ENCODE data around the gene ABCD3. TPM values are rescaled to one million over a fixed set of nuclear protein-coding genes. Genes with fewer than 3 reads are reported as not detected.

The ABCD3 gene
- total RNA-seq, 1 experiment from 2014 or later, result 93.4 TPM

- no peaks in the 10 kb centered on the region for H3K36me3 ChIP-seq (ENCODE audit: control insufficient read depth, insufficient read depth, low read length)
- ChIA-PET POLR2A (interaction anchor here (0.5 to 0.8 kb wide), 2 partner anchors 9 to 246 kb away, joined by 3 to 4 read pairs; partner anchors contain the start of gene F3), CTCF (no interaction called here)
- no TSS peak for BruUV-seq (replicated peaks)
- no peak overlapping the region for H3K4me3 ChIP-seq (ENCODE audit: low read depth, low read length)
- H3K27ac Mint-ChIP-seq (ENCODE audit: unreplicated experiment), result peak overlapping the region; percentile 70
- H3K9me3 ChIP-seq, result no peaks in the 10 kb centered on the region
- no peaks in the 10 kb centered on the region for H3K36me3 Mint-ChIP-seq (ENCODE audit: insufficient read depth, unreplicated experiment)
- H3K9me3 Mint-ChIP-seq (ENCODE audit: unreplicated experiment), result no peaks in the 10 kb centered on the region
- peaks cover 15% of the 10 kb centered on the region for H3K4me1 Mint-ChIP-seq (ENCODE audit: low read depth, unreplicated experiment)
- DNase-seq, result no peak
- TF ChIP-seq, protein P1, sequence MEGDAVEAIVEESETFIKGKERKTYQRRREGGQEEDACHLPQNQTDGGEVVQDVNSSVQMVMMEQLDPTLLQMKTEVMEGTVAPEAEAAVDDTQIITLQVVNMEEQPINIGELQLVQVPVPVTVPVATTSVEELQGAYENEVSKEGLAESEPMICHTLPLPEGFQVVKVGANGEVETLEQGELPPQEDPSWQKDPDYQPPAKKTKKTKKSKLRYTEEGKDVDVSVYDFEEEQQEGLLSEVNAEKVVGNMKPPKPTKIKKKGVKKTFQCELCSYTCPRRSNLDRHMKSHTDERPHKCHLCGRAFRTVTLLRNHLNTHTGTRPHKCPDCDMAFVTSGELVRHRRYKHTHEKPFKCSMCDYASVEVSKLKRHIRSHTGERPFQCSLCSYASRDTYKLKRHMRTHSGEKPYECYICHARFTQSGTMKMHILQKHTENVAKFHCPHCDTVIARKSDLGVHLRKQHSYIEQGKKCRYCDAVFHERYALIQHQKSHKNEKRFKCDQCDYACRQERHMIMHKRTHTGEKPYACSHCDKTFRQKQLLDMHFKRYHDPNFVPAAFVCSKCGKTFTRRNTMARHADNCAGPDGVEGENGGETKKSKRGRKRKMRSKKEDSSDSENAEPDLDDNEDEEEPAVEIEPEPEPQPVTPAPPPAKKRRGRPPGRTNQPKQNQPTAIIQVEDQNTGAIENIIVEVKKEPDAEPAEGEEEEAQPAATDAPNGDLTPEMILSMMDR (IDR thresholded peaks at IDR 0.05; ENCODE audit: insufficient read depth in 1 of 2, low read depth in 1 of 2, low read length in 1 of 2, severe bottlenecking in 1 of 2, unreplicated experiment in 1 of 2), result no peak
- intact Hi-C loops (cut with micrococcal nuclease; ENCODE audit: unreplicated experiment), result no loop called here
- peaks cover 40% of the 10 kb centered on the region for H3K4me1 ChIP-seq
- no peak overlapping the region for H3K4me3 Mint-ChIP-seq (ENCODE audit: unreplicated experiment)
- H3K27me3 ChIP-seq (replicated peaks; ENCODE audit: control insufficient read depth, insufficient read depth, low read length), result no peaks in the 10 kb centered on the region
- H3K27me3 Mint-ChIP-seq (ENCODE audit: insufficient read depth, unreplicated experiment), result no peaks in the 10 kb centered on the region
These were observed 132.2 kb downstream of the ABCD3 start for GRCh38 chr1:94550396-94550795.

DNA sequence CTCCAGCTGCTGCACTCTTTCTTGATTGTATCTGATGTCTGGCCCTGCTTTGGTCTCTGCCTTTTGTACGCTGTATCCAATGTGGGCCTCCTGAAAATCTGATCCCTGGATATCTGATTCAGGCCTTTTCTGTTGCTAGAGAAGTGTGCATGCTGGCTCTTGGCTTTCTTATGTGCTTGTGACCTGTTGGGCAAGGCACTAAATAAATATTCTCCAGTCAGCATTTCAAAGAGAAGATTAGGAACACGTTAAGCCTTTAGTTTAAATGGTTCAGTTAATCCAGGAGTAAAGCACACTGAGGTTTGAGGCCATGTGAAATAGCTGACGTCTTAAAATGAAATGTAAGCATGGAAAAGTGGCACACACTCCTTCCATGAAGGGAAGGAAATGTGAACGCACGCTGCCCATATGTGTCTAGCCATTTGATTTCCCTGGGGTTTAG is 132.6 kb downstream of the ABCD3 start:
- H3K36me3 Mint-ChIP-seq (ENCODE audit: insufficient read depth, unreplicated experiment), result no peaks in the 10 kb centered on the region
- DNase-seq, result no peak
- H3K4me1 Mint-ChIP-seq (ENCODE audit: low read depth, unreplicated experiment), result peaks cover 15% of the 10 kb centered on the region
- Histone ChIP-seq H3K9me3 (no peaks in the 10 kb centered on the region), H3K4me3 (ENCODE audit: low read depth, low read length) (no peak overlapping the region), H3K27me3 (replicated peaks; ENCODE audit: control insufficient read depth, insufficient read depth, low read length) (no peaks in the 10 kb centered on the region), H3K4me1 (peaks cover 40% of the 10 kb centered on the region), H3K36me3 (ENCODE audit: control insufficient read depth, insufficient read depth, low read length) (no peaks in the 10 kb centered on the region)
- H3K27me3 Mint-ChIP-seq (ENCODE audit: insufficient read depth, unreplicated experiment), result no peaks in the 10 kb centered on the region
- TF ChIP-seq, protein P1 (IDR thresholded peaks at IDR 0.05; ENCODE audit: insufficient read depth in 1 of 2, low read depth in 1 of 2, low read length in 1 of 2, severe bottlenecking in 1 of 2, unreplicated experiment in 1 of 2), result no peak
- no TSS peak for BruUV-seq (replicated peaks)
- intact Hi-C loops (cut with micrococcal nuclease; ENCODE audit: unreplicated experiment), result no loop called here
- peak overlapping the region; percentile 70 for H3K27ac Mint-ChIP-seq (ENCODE audit: unreplicated experiment)
- ChIA-PET POLR2A (interaction anchor here (0.5 to 0.8 kb wide), 2 partner anchors 9 to 246 kb away, joined by 3 to 4 read pairs; partner anchors contain the start of gene F3), CTCF (no interaction called here)
- no peaks in the 10 kb centered on the region for H3K9me3 Mint-ChIP-seq (ENCODE audit: unreplicated experiment)
- H3K4me3 Mint-ChIP-seq (ENCODE audit: unreplicated experiment), result no peak overlapping the region

DNA sequence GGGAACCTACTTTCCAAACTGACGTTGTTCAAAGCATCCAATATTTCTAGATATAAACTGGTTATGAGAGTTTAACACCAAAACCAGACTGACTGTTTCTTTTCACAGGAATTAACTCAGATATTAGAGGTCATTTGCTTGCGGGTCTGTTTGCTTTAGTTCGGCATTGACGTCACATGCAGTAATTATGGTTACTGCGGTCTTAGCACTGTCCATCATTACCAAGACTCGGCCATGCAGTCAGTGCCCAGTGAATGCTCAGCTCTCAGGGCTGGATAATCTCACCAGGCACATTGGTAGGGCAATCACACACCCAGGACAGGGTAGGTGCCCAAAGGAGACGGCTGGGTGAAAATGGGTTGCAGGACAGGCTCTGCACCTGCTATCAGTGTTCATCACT is 133.3 kb downstream of the ABCD3 start:
- H3K27me3 Mint-ChIP-seq (ENCODE audit: insufficient read depth, unreplicated experiment), result no peaks in the 10 kb centered on the region
- no peaks in the 10 kb centered on the region for H3K36me3 ChIP-seq (ENCODE audit: control insufficient read depth, insufficient read depth, low read length)
- H3K36me3 Mint-ChIP-seq (ENCODE audit: insufficient read depth, unreplicated experiment), result no peaks in the 10 kb centered on the region
- no peak overlapping the region for H3K27ac Mint-ChIP-seq (ENCODE audit: unreplicated experiment)
- ChIA-PET CTCF (no interaction called here), POLR2A (no interaction called here)
- no TSS peak for BruUV-seq (replicated peaks)
- intact Hi-C loops (cut with micrococcal nuclease; ENCODE audit: unreplicated experiment), result no loop called here
- H3K4me1 Mint-ChIP-seq (ENCODE audit: low read depth, unreplicated experiment), result peaks cover 15% of the 10 kb centered on the region
- peaks cover 40% of the 10 kb centered on the region for H3K4me1 ChIP-seq
- no peak for DNase-seq
- no peaks in the 10 kb centered on the region for H3K9me3 ChIP-seq
- no peaks in the 10 kb centered on the region for H3K9me3 Mint-ChIP-seq (ENCODE audit: unreplicated experiment)
- TF ChIP-seq, protein P1 (IDR thresholded peaks at IDR 0.05; ENCODE audit: insufficient read depth in 1 of 2, low read depth in 1 of 2, low read length in 1 of 2, severe bottlenecking in 1 of 2, unreplicated experiment in 1 of 2), result no peak
- H3K4me3 ChIP-seq (ENCODE audit: low read depth, low read length), result no peak overlapping the region
- no peaks in the 10 kb centered on the region for H3K27me3 ChIP-seq (replicated peaks; ENCODE audit: control insufficient read depth, insufficient read depth, low read length)
- H3K4me3 Mint-ChIP-seq (ENCODE audit: unreplicated experiment), result no peak overlapping the region

All from Caco-2 (cell line).